Activated CD8-positive, alpha-beta memory T cell treated with anti-CD3 and anti-CD28 coated beads, Interleukin-2, amount 50 U/mL, for 4 hours (primary cell): ENCODE data around the gene SPPL3.
"Not testable (repeated sequence)": the region's sequence is repeated elsewhere in the genome, so short reads cannot be mapped to it uniquely, and the experiment has no call there.

Experiments used
- DNase-seq: peaks from one replicate; pipeline ENCODE4 v3.0.0-alpha.2; 2020

SPPL3 gene

GRCh38 chr12:120739821-120740613 lies 164.1 kb downstream of the SPPL3 start:
- no peak for DNase-seq

DNA sequence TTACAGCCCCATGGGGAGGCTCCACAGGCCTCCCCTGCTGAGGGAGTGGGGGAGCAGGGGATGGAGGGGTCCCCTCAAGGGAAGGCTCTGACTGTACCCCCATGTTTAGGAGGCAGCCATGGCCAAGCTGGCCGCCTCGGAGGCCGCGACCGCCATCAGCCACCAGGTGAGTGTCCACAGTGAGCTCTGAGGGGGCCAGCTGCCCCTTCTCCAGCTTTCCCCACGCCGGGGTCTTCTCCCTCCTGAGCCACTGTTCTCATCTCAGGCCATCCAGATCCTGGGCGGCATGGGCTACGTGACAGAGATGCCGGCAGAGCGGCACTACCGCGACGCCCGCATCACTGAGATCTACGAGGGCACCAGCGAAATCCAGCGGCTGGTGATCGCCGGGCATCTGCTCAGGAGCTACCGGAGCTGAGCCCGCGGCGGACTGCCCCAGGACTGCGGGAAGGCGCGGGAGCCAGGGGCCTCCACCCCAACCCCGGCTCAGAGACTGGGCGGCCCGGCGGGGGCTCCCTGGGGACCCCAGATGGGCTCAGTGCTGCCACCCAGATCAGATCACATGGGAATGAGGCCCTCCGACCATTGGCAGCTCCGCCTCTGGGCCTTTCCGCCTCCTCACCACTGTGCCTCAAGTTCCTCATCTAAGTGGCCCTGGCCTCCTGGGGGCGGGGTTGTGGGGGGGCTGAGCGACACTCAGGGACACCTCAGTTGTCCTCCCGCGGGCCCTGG lies 165.0 kb downstream of the SPPL3 start:
- no peak for DNase-seq

- no peak for DNase-seq
Observed at GRCh38 chr12:120738252-120739030, 165.7 kb downstream of the SPPL3 start.

GRCh38 chr12:120737557-120738251 lies 166.5 kb downstream of the SPPL3 start:
- DNase-seq = no peak

DNA sequence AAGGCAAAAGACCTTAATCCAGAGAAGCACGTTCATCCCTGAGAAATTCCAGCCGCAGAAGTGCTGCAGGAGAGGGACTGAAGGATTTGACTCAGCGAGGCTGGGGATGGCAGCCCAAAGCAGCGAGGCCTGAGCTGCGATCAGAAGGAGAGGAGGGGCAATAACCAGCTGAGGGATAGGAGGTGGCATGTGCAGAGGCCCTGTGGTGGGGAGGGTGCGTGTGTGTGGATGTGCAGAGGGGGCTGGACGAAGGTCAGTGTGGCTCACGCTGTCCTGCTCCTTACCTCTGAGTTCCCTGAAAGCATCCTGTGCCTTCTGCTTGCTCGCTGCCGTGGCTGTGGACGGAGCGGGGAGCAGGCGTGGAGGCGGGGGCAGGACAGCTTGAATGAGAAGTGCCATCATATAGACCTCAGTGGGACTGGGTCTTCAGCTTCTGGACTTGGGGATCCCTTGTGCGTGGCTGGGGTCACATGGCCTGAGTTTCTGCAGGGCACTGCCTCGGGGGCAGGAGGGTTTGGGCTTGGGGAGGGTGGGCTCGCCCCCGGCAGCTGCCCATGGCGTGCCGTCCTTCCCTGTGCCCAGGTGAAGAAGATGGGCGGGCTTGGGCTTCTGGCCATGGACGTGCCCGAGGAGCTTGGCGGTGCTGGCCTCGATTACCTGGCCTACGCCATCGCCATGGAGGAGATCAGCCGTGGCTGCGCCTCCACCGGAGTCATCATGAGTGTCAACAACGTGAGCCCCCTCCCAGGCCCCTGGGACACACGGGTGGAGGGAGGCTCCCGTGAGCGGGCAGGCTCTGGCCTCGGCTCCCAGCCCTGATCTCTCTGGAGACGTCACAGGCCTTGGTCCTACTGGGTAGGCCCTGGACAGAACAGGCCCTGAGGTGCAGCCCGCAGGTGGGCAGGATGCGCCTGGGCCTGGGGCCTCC lies 167.5 kb downstream of the SPPL3 start:
- DNase-seq = no peak

DNA sequence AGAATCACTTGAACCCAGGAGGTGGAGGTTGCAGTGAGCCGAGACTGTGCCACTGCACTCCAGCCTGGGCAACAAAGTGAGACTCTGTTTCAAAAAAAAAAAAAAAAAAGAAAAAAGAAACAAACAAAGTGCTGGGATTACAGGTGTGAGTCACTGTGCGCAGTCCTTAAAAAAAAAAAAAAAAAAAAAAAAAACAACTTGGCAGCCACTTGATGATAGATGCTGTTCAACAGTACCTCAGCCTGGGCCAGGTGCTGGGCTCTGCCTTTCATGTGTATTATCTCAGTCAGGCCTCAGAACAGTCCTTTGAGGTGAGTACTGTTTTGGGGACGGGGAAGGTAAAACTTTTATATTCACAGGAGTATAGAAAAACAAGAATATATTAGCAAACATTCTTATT lies 169.0 kb downstream of the SPPL3 start:
- DNase-seq = no peak

DNA sequence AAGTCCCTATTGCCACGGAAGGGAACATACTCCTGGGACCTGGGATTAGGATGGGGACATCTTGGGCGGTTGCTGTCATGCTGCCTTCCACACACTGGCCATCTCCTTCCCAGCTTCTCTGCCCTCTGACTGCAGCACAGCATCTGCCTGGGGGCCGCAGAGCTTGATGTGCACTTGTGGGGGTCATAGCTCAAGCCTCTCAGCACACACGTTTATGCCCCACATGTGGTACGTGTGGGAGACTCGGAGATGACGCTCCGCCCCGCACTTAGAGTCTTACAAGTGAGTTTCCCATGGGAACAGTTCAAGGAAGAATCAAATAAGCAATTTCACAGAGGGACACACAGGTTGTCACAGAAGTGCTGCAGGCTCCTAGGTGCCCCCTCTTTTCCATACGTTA lies 169.9 kb downstream of the SPPL3 start:
- no peak for DNase-seq

- no peak for DNase-seq
Observed at GRCh38 chr12:120733574-120733973, 170.6 kb downstream of the SPPL3 start.

DNA sequence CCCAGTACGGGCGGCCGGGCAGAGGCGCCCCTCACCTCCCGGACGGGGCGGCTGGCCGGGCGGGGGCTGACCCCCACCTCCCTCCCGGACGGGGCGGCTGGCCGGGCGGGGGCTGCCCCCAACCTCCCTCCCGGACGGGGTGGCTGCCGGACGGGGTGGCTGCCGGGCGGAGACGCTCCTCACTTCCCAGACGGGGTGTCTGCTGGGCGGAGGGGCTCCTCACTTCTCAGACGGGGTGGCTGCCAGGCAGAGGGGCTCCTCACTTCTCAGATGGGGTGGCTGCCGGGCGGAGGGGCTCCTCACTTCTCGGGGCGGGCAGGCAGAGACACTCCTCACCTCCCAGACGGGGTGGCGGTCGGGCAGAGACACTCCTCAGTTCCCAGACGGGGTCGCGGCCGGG lies 172.0 kb downstream of the SPPL3 start:
- DNase-seq = not testable (repeated sequence)

DNA sequence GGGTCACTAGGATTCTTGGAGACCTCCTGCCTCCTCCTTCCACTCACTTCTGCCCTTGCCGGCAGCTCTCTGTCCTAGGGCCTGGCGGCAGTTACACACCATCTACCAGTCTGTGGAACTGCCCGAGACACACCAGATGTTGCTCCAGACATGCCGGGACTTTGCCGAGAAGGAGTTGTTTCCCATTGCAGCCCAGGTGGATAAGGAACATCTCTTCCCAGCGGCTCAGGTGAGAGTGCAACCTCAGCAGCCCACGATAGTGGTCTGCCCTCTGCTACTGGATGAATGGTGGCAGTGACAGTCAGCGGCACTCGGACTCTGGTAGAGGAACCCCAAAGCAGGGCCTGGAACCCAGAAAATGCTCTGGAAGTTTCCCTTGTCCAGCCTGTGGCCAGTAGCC lies 177.2 kb downstream of the SPPL3 start:
- DNase-seq = no peak

- DNase-seq = no peak
Observed at GRCh38 chr12:120726510-120726793, 177.7 kb downstream of the SPPL3 start.

DNA sequence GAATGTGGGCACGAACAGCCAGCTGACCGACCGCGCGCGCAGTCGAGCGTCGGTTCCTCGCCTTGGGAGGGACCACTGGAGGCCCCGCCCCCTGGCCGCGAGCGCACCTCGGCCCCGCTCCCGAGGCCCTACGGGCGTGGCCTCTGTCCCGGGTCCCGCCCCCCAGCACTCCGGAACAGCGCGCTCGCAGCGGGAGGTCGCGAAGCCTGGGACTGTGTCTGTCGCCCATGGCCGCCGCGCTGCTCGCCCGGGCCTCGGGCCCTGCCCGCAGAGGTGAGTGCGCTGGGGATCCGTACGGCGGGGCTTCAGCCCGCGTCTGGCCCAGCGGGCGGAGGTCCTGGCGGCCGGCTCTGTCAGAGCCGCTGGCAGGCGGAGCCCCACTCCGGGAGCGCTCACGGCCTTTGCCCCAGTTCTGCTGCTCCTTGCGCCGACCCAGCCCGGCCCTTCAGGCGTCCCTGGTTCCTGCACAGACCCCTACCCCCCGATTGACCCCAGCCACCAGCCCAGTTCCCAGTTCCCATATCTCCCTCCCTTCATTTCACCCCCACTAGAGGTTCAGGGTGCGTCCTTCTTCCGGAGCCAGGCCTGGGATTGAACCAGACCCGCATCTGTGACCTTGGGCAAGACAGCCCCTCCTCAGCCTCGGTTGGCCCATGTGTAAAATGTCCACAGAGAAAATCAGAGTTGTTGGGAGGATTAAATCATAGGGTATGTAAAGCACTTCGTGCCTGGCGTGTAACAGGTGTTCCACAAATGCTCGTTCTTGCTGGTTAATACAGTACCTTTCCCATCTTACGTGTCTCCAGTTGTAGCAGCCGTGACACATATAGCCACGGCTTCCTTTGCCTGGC lies 178.3 kb downstream of the SPPL3 start, which contains the start of gene ACADS:
ACADS (plus strand) TSS at position 168 of the 851 bp plus-strand sequence; CDS start at position 228, 60 bp downstream.
- peak; percentile 92 for DNase-seq

- no peak for DNase-seq
Observed at GRCh38 chr12:120725151-120725658, 179.0 kb downstream of the SPPL3 start.

- no peak for DNase-seq
Observed at GRCh38 chr12:120724720-120725119, 179.4 kb downstream of the SPPL3 start.

- no peak for DNase-seq
Observed at GRCh38 chr12:120722784-120723183, 181.4 kb downstream of the SPPL3 start.

DNA sequence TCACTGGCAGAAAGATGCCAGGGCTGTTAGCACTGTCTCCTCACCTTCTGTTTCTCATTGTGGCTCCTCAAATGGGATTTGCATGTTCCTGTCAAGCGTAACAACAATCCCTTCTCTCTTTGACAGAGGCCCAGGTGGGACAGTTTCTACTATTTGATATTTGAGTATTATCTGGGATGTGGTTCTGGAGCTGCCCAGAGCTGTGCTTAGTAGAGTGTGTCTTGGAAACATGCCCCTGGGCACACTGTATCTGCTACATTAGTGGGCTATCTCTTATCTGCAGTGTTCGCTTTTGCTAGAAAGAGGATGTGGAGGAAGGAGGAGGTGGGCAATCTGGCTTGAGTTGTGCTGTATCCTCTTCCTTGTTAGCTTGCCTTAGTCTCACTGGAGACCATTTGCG lies 182.3 kb downstream of the SPPL3 start:
- no peak for DNase-seq

DNA sequence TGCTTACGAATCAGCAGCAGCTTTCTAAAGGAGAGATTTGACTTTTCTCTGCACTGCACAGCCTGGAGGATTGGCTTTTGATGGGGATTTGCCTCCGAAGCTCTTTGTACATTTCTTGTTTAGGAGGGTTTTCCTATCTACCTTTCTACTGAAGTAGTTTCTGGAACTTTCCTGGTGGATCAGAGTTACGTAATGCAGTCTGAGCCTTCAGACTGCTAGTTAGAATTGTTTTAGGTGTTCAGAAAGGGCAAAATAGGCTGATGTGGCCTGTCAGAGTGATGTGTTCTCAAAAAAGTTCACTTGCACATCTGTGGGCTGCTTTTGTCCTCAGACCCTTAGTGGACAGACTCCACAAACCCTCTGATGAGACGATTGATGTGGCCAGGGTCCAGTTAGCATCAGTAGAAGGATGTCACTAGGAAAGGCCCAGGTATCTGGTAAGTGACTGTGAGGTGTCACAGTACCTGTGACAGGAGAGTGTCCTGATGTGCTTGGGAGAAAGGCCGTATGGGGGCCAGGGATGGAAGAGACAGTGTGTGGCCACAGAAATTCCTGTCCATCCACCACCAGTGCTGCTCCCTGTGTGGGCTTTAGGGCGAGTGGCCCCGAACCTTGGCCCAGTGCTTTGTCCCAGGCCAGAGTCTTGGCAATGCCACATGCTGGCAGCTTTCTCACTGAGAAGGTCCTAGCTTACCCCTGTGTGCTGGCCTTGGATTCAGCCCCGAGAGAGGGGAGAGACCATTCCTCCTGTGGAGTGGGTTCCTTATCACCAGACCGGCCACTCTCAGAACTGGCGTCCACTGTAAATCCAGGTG lies 183.0 kb downstream of the SPPL3 start:
- DNase-seq = no peak

DNA sequence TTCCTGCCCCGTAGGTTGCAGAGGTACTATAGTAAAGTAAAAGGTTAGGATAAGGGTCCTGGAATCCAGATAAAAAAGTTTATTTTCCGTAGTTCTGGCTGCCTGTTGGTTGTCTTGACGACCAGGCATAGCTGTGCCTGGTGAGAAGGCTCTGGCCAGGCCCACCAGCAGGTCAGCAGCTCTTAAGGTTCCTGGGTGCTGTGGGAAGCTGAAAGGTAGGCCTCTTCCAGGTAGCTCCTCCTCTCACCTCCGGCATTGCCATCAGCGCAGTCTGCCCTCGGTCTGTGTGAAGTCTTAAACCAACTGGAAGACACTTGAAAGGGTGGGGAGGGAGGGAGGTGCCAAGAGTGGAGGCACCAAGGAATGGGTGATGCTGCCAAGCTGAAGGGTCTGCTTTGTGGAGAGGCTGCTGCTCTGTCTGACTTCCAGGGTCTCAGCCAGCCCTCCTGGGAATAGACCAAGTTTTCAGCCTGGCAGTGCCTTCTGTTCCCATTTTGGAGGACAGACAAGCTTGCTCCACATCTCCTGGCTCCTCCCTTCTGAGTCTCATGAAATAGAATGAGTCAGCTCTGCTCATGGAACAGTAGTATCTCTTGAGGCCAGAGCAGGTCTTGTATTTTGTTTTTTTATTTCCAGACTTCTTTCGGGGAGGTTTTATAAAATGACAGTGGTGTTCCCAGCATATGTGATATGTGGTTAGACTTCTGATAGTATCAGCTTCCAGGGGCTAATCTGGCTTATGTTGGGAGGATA lies 183.7 kb downstream of the SPPL3 start:
- no peak for DNase-seq
